GM12864 (cell line): ENCODE results near the gene MYBPHL.

Experiments used
- DNase-seq: peaks from one replicate; pipeline ENCODE4 v3.0.0-alpha.2; 2011; ENCODE audit warnings: low read depth
- H3K4me3 ChIP-seq: 2 replicates; pipeline ENCODE4 v1.5.1; 2011; ENCODE audit warnings: mild to moderate bottlenecking, low read depth, low read length, control low read depth
- CTCF ChIP-seq: IDR thresholded peaks from 2 replicates; pipeline ENCODE4 v1.5.1; 2011; ENCODE audit warnings: low read depth, mild to moderate bottlenecking, moderate library complexity, low read length, control low read depth, inconsistent platforms; ENCODE audit errors: missing control alignments

The MYBPHL gene

GRCh38 chr1:109259674-109260557 lies 46.9 kb downstream of the MYBPHL start:
- no peak for TF ChIP-seq CTCF
- no peak overlapping the region for H3K4me3 ChIP-seq
- no peak for DNase-seq

- DNase-seq: no peak
- H3K4me3 ChIP-seq: no peak overlapping the region
- no peak for TF ChIP-seq CTCF
These were observed 48.0 kb downstream of the MYBPHL start for GRCh38 chr1:109258481-109259466.

- DNase-seq: no peak
- H3K4me3 ChIP-seq: no peak overlapping the region
- no peak for TF ChIP-seq CTCF
These were observed 49.0 kb downstream of the MYBPHL start for GRCh38 chr1:109257682-109258421.

- H3K4me3 ChIP-seq: no peak overlapping the region
- no peak for TF ChIP-seq CTCF
- DNase-seq: no peak
These were observed 49.7 kb downstream of the MYBPHL start for GRCh38 chr1:109256971-109257681.

GRCh38 chr1:109256085-109256484 lies 50.7 kb downstream of the MYBPHL start:
- no peak for TF ChIP-seq CTCF
- H3K4me3 ChIP-seq: no peak overlapping the region

GRCh38 chr1:109255678-109256077 lies 51.1 kb downstream of the MYBPHL start:
- no peak for TF ChIP-seq CTCF
- no peak for DNase-seq
- no peak overlapping the region for H3K4me3 ChIP-seq

More at GRCh38 chr1:109256085-109256484, 50.7 kb downstream of the MYBPHL start:
- DNase-seq: no peak
